H9 (cell line): ENCODE data around the gene DAD1. TPM values are rescaled to one million over a fixed set of nuclear protein-coding genes. Genes with fewer than 3 reads are reported as not detected.
A peak's percentile ranks its signal among the peaks of the same experiment; 100 is the strongest.

ENCODE experiments used
- DNase-seq: peaks from one replicate; pipeline ENCODE4 v3.0.0-alpha.2; 2017
- H2AFZ ChIP-seq: one replicate; pipeline ENCODE4 v1.6.1; 2013; ENCODE audit warnings: mild to moderate bottlenecking, low read length, control low read depth, moderate library complexity
- H2AK5ac ChIP-seq: 2 replicates; pipeline ENCODE4 v1.6.1; 2013; ENCODE audit warnings: low read length, control low read depth, mixed read lengths; ENCODE audit not compliant: insufficient read length
- H2BK120ac ChIP-seq: one replicate; pipeline ENCODE4 v1.6.1; 2013; ENCODE audit warnings: low read depth, mild to moderate bottlenecking, low read length, control low read depth, inconsistent platforms; ENCODE audit not compliant: poor library complexity, severe bottlenecking
- H2BK12ac ChIP-seq: 2 replicates; pipeline ENCODE4 v1.6.1; 2013; ENCODE audit warnings: low read length, control low read depth, mixed read lengths, low read depth; ENCODE audit not compliant: insufficient read length
- H2BK15ac ChIP-seq: 2 replicates; pipeline ENCODE4 v1.6.1; 2013; ENCODE audit warnings: low read depth, low read length, control low read depth
- H2BK20ac ChIP-seq: one replicate; pipeline ENCODE4 v1.6.1; 2013; ENCODE audit warnings: low read depth, mild to moderate bottlenecking, low read length, control low read depth, inconsistent platforms; ENCODE audit not compliant: poor library complexity, severe bottlenecking
- H2BK5ac ChIP-seq: 2 replicates; pipeline ENCODE4 v1.6.1; 2013; ENCODE audit warnings: low read length, control low read depth, mixed read lengths; ENCODE audit not compliant: insufficient read length
- H3K14ac ChIP-seq: 2 replicates; pipeline ENCODE4 v1.6.1; 2013; ENCODE audit warnings: low read length, control low read depth; ENCODE audit not compliant: insufficient read depth
- H3K18ac ChIP-seq: 2 replicates; pipeline ENCODE4 v1.6.1; 2013; ENCODE audit warnings: low read depth, mild to moderate bottlenecking, mixed read lengths, low read length, control low read depth; ENCODE audit not compliant: insufficient read length
- H3K23ac ChIP-seq: 2 replicates; pipeline ENCODE4 v1.6.1; 2013; ENCODE audit warnings: low read length, control low read depth, mixed read lengths, low read depth; ENCODE audit not compliant: insufficient read length
- H3K23me2 ChIP-seq: 2 replicates; pipeline ENCODE4 v1.6.1; 2013; ENCODE audit warnings: low read depth, mild to moderate bottlenecking, mixed read lengths, low read length, control low read depth; ENCODE audit not compliant: insufficient read length, poor library complexity, severe bottlenecking
- H3K27ac ChIP-seq: 2 replicates; pipeline ENCODE4 v1.5.1; 2013; ENCODE audit warnings: low read length, control low read depth, mixed read lengths, low read depth; ENCODE audit not compliant: insufficient read length
- H3K27me3 ChIP-seq: 2 replicates; pipeline ENCODE4 v1.6.1; 2013; ENCODE audit warnings: low read length, control low read depth, inconsistent platforms; ENCODE audit not compliant: insufficient read depth
- H3K4ac ChIP-seq: 2 replicates; pipeline ENCODE4 v1.6.1; 2013; ENCODE audit warnings: low read depth, mild to moderate bottlenecking, control low read depth, inconsistent platforms, low read length, moderate library complexity
- H3K4me1 ChIP-seq: 2 replicates; pipeline ENCODE4 v1.6.1; 2013; ENCODE audit warnings: low read length, control low read depth, inconsistent platforms; ENCODE audit not compliant: insufficient read depth
- H3K4me2 ChIP-seq: 2 replicates; pipeline ENCODE4 v1.6.1; 2013; ENCODE audit warnings: low read length, control low read depth, mixed read lengths; ENCODE audit not compliant: insufficient read length, insufficient read depth
- H3K56ac ChIP-seq: 2 replicates; pipeline ENCODE4 v1.6.1; 2013; ENCODE audit warnings: low read depth, mild to moderate bottlenecking, mixed read lengths, low read length, control low read depth; ENCODE audit not compliant: insufficient read length
- H3K79me1 ChIP-seq: 2 replicates; pipeline ENCODE4 v1.6.1; 2013; ENCODE audit warnings: low read depth, mild to moderate bottlenecking, moderate library complexity, low read length, control low read depth, inconsistent platforms; ENCODE audit not compliant: insufficient read depth, poor library complexity, severe bottlenecking
- H3K79me2 ChIP-seq: 2 replicates; pipeline ENCODE4 v1.6.1; 2013; ENCODE audit warnings: low read length, control low read depth, inconsistent platforms; ENCODE audit not compliant: insufficient read depth
- H3K9ac ChIP-seq: 2 replicates; pipeline ENCODE4 v1.6.1; 2013; ENCODE audit warnings: low read length, control low read depth, mixed read lengths; ENCODE audit not compliant: insufficient read length; ENCODE audit errors: extremely low read depth
- H3K9me3 ChIP-seq: one replicate; pipeline ENCODE4 v1.6.1; 2013; ENCODE audit warnings: low read depth, low read length, inconsistent platforms; ENCODE audit not compliant: control insufficient read depth
- H3T11ph ChIP-seq: one replicate; pipeline ENCODE4 v1.6.1; 2013; ENCODE audit warnings: mild to moderate bottlenecking, low read length, control low read depth, inconsistent platforms
- H4K20me1 ChIP-seq: one replicate; pipeline ENCODE4 v1.6.1; 2013; ENCODE audit not compliant: control insufficient read depth, insufficient read length, insufficient read depth
- H4K5ac ChIP-seq: 2 replicates; pipeline ENCODE4 v1.6.1; 2013; ENCODE audit warnings: low read depth, mild to moderate bottlenecking, mixed read lengths, low read length, control low read depth; ENCODE audit not compliant: insufficient read length
- H4K8ac ChIP-seq: replicated peaks from 2 replicates; pipeline ENCODE4 v1.6.1; 2013; ENCODE audit warnings: low read length, control low read depth, mixed read lengths, low read depth; ENCODE audit not compliant: insufficient read length
- H4K91ac ChIP-seq: 2 replicates; pipeline ENCODE4 v1.6.1; 2013; ENCODE audit warnings: low read depth, mild to moderate bottlenecking, moderate library complexity, mixed read lengths, low read length, control low read depth; ENCODE audit not compliant: insufficient read length
- H3K27ac Mint-ChIP-seq, 3 experiments: 2 replicates in 2 of 3; 3 replicates in 1 of 3; pipeline ENCODE4 v1.8.0; 2020 to 2021; ENCODE audit warnings: mixed read lengths in 3 of 3, mild to moderate bottlenecking in 1 of 3, moderate library complexity in 1 of 3
- H3K27me3 Mint-ChIP-seq: 2 replicates; pipeline ENCODE4 v1.8.0; 2021; ENCODE audit warnings: low read depth, mild to moderate bottlenecking, moderate library complexity, mixed read lengths
- H3K36me3 Mint-ChIP-seq, 3 experiments: 2 replicates in 2 of 3; 3 replicates in 1 of 3; pipeline ENCODE4 v1.8.0; 2020 to 2021; ENCODE audit warnings: low read depth in 3 of 3, mixed read lengths in 3 of 3; ENCODE audit not compliant: insufficient read depth in 1 of 3
- H3K4me1 Mint-ChIP-seq, 2 experiments: 2 replicates each; pipeline ENCODE4 v1.8.0; 2020; ENCODE audit warnings: mixed read lengths in 2 of 2
- H3K4me3 Mint-ChIP-seq, 2 experiments: 2 replicates in 1 of 2; 3 replicates in 1 of 2; pipeline ENCODE4 v1.8.0; 2020 to 2021; ENCODE audit warnings: mild to moderate bottlenecking in 2 of 2, mixed read lengths in 2 of 2, moderate library complexity in 1 of 2
- H3K9me3 Mint-ChIP-seq, 2 experiments: 2 replicates in 1 of 2; 3 replicates in 1 of 2; pipeline ENCODE4 v1.8.0; 2020; ENCODE audit warnings: mild to moderate bottlenecking in 2 of 2, mixed read lengths in 2 of 2, moderate library complexity in 1 of 2
- CTCF ChIP-seq: fragments of 200-600 bp; sonication (generic); conservative IDR thresholded peaks from 3 replicates; pipeline ENCODE4 v1.8.0; 2021; ENCODE audit warnings: antibody characterized with exemption, mild to moderate bottlenecking
- WGBS: extraction: QIAGEN DNeasy Blood & Tissue Kit; methylation state at CpG from one replicate; pipeline ENCODE4 v1.1.7; 2013; ENCODE audit warnings: missing lambda C conversion rate, low lambda C conversion rate, mixed read lengths; ENCODE audit not compliant: insufficient read length; ENCODE audit errors: extremely low coverage; 5-methylcytosine and 5-hydroxymethylcytosine counted together
- total RNA-seq: library from RNA; stranded (reverse); gene quantifications from 2 replicates; pipeline ENCODE4 v1.2.1, GENCODE V29; 2021

Gene DAD1
- total RNA-seq, 1 experiment from 2014 or later, result 127 TPM

- peak overlapping the region; percentile 9 to 60 (median 58); a peak in 5 of 7 replicates for H3K27ac Mint-ChIP-seq
- H3K36me3 Mint-ChIP-seq, result peaks cover 12 to 30% (median 26%) of the 10 kb centered on the region in 3 experiments
- H3K27me3 Mint-ChIP-seq, result no peaks in the 10 kb centered on the region
Measured at GRCh38 chr14:22613736-22614239, 24.8 kb upstream of the DAD1 start.

More at GRCh38 chr14:22613736-22614239, 24.8 kb upstream of the DAD1 start:
- H3K4me1 Mint-ChIP-seq, result peaks cover 13 to 15% of the 10 kb centered on the region in 2 experiments
- Histone ChIP-seq H3K4me2 (no peak overlapping the region), H3K79me2 (no peaks in the 10 kb centered on the region), H2AK5ac (no peak overlapping the region), H4K20me1 (no peaks in the 10 kb centered on the region), H3K9ac (no peak overlapping the region), H4K8ac (no peak overlapping the region), H4K5ac (no peak overlapping the region), H2BK120ac (no peak overlapping the region), H3K79me1 (no peaks in the 10 kb centered on the region), H3K23me2 (no peaks in the 10 kb centered on the region), H3K27ac (no peak overlapping the region), H3K56ac (no peak overlapping the region), H3K14ac (no peak overlapping the region), H2BK5ac (no peak overlapping the region), H3K4ac (no peak overlapping the region), H2BK12ac (no peak overlapping the region), H2BK15ac (no peak overlapping the region), H3K27me3 (no peaks in the 10 kb centered on the region), H4K91ac (no peak overlapping the region), H3K18ac (no peak overlapping the region), H3K23ac (no peak overlapping the region), H2AFZ (no peak overlapping the region), H3T11ph (no peak overlapping the region), H3K4me1 (peaks cover 3% of the 10 kb centered on the region; the same call in 1 of the 2 replicates), H3K9me3 (no peaks in the 10 kb centered on the region), H2BK20ac (no peak overlapping the region)
- TF ChIP-seq CTCF, result no peak
- no peak for DNase-seq
- WGBS, result no CpG with 5 or more reads among the region's 3 CpGs
- H3K9me3 Mint-ChIP-seq, result peaks cover 2 to 3% of the 10 kb centered on the region in 2 experiments; a peak in 2 of 5 replicates
- H3K4me3 Mint-ChIP-seq, result no peak overlapping the region
